Smooth muscle cell (in vitro differentiated cells): ENCODE data around the gene ISG20. TPM values are rescaled to one million over a fixed set of nuclear protein-coding genes. Genes with fewer than 3 reads are reported as not detected.

Experiments used
- DNase-seq: peaks from one replicate; lab custom pipeline; 2025; ENCODE audit not compliant: unreplicated experiment; lab: John Stamatoyannopoulos, UW
- H2AFZ ChIP-seq: fragments of 200-600 bp; sonication (generic); 2 replicates; pipeline ENCODE4 v1.6.0; 2016; ENCODE audit warnings: antibody characterized with exemption, low read depth, mild to moderate bottlenecking
- H3F3A ChIP-seq: fragments of 200-600 bp; sonication (generic); 2 replicates; pipeline ENCODE4 v1.6.0; 2017; ENCODE audit warnings: antibody characterized with exemption, low read depth
- H3K27ac ChIP-seq: fragments of 200-600 bp; sonication (generic); 2 replicates; pipeline ENCODE4 v1.5.1; 2016; ENCODE audit warnings: low read depth, mild to moderate bottlenecking
- H3K27me3 ChIP-seq: fragments of 200-600 bp; sonication (generic); 2 replicates; pipeline ENCODE4 v1.6.1; 2016; ENCODE audit warnings: low read depth, mild to moderate bottlenecking
- H3K36me3 ChIP-seq: fragments of 200-600 bp; sonication (generic); 2 replicates; pipeline ENCODE4 v1.5.1; 2016; ENCODE audit warnings: low read depth
- H3K4me1 ChIP-seq: fragments of 200-600 bp; sonication (generic); 2 replicates; pipeline ENCODE4 v1.5.1; 2016; ENCODE audit warnings: low read depth
- H3K4me2 ChIP-seq: fragments of 200-600 bp; sonication (generic); 2 replicates; pipeline ENCODE4 v1.6.0; 2016; ENCODE audit warnings: mild to moderate bottlenecking
- H3K4me3 ChIP-seq: fragments of 200-600 bp; sonication (generic); 2 replicates; pipeline ENCODE4 v1.5.1; 2016; ENCODE audit warnings: mild to moderate bottlenecking
- H3K79me2 ChIP-seq: fragments of 200-600 bp; sonication (generic); 2 replicates; pipeline ENCODE4 v1.6.0; 2016; ENCODE audit warnings: low read depth, mild to moderate bottlenecking
- H3K9ac ChIP-seq: fragments of 200-600 bp; sonication (generic); 2 replicates; pipeline ENCODE4 v1.6.0; 2016; ENCODE audit warnings: low read depth
- H3K9me3 ChIP-seq: fragments of 200-600 bp; sonication (generic); replicated peaks from 2 replicates; pipeline ENCODE4 v1.5.1; 2016; ENCODE audit warnings: low read depth
- H4K20me1 ChIP-seq: fragments of 200-600 bp; sonication (generic); 2 replicates; pipeline ENCODE4 v1.6.0; 2016; ENCODE audit warnings: low read depth
- CTCF ChIP-seq: fragments of 200-600 bp; sonication (generic); IDR thresholded peaks from 2 replicates; pipeline ENCODE4 v1.5.1; 2017; ENCODE audit warnings: borderline replicate concordance, mild to moderate bottlenecking, antibody characterized with exemption; ENCODE audit not compliant: insufficient read depth, poor library complexity, severe bottlenecking
- WGBS: methylation state at CpG from one replicate; pipeline ENCODE4 v1.1.7; 2016; ENCODE audit warnings: low lambda C conversion rate; 5-methylcytosine and 5-hydroxymethylcytosine counted together
- polyA plus RNA-seq: library from polyadenylated mRNA; unstranded; fragments of >200 nt; fragmentation: Nextera tagmentation; extraction: Ambion mirVana; gene quantifications from 2 replicates; pipeline ENCODE4 v1.2.1, GENCODE V29; 2016
- total RNA-seq: library from RNA; depleted of rRNA; stranded (reverse); fragments of >200 nt; gene quantifications from 2 replicates; pipeline ENCODE4 v1.2.3, GENCODE V29; 2014

Gene ISG20
- total and polyA plus RNA-seq, 2 experiments from 2014 or later, result 0.81 to 1.1 TPM

GRCh38 chr15:88610701-88611231, 28.1 kb upstream of the ISG20 start:
- no peak for DNase-seq
- 25% methylated on average over 4 of the region's 4 CpGs for WGBS
- H4K20me1 ChIP-seq, result no peaks in the 10 kb centered on the region
- no peaks in the 10 kb centered on the region for H3F3A ChIP-seq
- H3K9me3 ChIP-seq, result no peaks in the 10 kb centered on the region
- H3K9ac ChIP-seq, result no peak overlapping the region
- TF ChIP-seq CTCF, result no peak
- no peaks in the 10 kb centered on the region for H3K36me3 ChIP-seq
- no peak overlapping the region for H3K4me3 ChIP-seq
- H3K27me3 ChIP-seq, result peaks cover 39% of the 10 kb centered on the region
- peaks cover 28% of the 10 kb centered on the region for H3K4me1 ChIP-seq
- no peak overlapping the region for H3K4me2 ChIP-seq
- no peaks in the 10 kb centered on the region for H3K79me2 ChIP-seq
- H2AFZ ChIP-seq, result no peak overlapping the region
- no peak overlapping the region for H3K27ac ChIP-seq

GRCh38 chr15:88612186-88612796, 26.5 kb upstream of the ISG20 start:
- H3K9ac ChIP-seq, result no peak overlapping the region
- H3F3A ChIP-seq, result no peaks in the 10 kb centered on the region
- TF ChIP-seq CTCF, result no peak
- H3K4me3 ChIP-seq, result no peak overlapping the region
- WGBS, result 77% methylated on average over 7 of the region's 7 CpGs
- H3K9me3 ChIP-seq, result no peaks in the 10 kb centered on the region
- no peak overlapping the region for H3K27ac ChIP-seq
- no peaks in the 10 kb centered on the region for H4K20me1 ChIP-seq
- H3K4me1 ChIP-seq, result peaks cover 25% of the 10 kb centered on the region
- no peak overlapping the region for H2AFZ ChIP-seq
- no peak overlapping the region for H3K4me2 ChIP-seq
- H3K79me2 ChIP-seq, result no peaks in the 10 kb centered on the region
- no peaks in the 10 kb centered on the region for H3K36me3 ChIP-seq
- H3K27me3 ChIP-seq, result peaks cover 24% of the 10 kb centered on the region
- no peak for DNase-seq

GRCh38 chr15:88613074-88613944, 25.5 kb upstream of the ISG20 start:
- Histone ChIP-seq H3K4me2 (no peak overlapping the region), H3K36me3 (no peaks in the 10 kb centered on the region), H3K9ac (no peak overlapping the region), H3K4me3 (no peak overlapping the region), H3K79me2 (no peaks in the 10 kb centered on the region), H3K27me3 (peaks cover 14% of the 10 kb centered on the region), H3F3A (no peaks in the 10 kb centered on the region), H3K4me1 (peaks cover 25% of the 10 kb centered on the region), H2AFZ (no peak overlapping the region), H4K20me1 (no peaks in the 10 kb centered on the region), H3K27ac (no peak overlapping the region), H3K9me3 (no peaks in the 10 kb centered on the region)
- no peak for DNase-seq
- no peak for TF ChIP-seq CTCF
- WGBS, result 47% methylated on average over 7 of the region's 7 CpGs
